UCSD-AML1 (cell line): ENCODE data around the gene CAPN14.

Experiments used
- DNase-seq: peaks from one replicate; lab custom pipeline; 2025; ENCODE audit not compliant: unreplicated experiment; lab: John Stamatoyannopoulos, UW

The CAPN14 gene, protein sequence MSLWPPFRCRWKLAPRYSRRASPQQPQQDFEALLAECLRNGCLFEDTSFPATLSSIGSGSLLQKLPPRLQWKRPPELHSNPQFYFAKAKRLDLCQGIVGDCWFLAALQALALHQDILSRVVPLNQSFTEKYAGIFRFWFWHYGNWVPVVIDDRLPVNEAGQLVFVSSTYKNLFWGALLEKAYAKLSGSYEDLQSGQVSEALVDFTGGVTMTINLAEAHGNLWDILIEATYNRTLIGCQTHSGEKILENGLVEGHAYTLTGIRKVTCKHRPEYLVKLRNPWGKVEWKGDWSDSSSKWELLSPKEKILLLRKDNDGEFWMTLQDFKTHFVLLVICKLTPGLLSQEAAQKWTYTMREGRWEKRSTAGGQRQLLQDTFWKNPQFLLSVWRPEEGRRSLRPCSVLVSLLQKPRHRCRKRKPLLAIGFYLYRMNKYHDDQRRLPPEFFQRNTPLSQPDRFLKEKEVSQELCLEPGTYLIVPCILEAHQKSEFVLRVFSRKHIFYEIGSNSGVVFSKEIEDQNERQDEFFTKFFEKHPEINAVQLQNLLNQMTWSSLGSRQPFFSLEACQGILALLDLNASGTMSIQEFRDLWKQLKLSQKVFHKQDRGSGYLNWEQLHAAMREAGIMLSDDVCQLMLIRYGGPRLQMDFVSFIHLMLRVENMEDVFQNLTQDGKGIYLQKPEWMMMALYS

DNA sequence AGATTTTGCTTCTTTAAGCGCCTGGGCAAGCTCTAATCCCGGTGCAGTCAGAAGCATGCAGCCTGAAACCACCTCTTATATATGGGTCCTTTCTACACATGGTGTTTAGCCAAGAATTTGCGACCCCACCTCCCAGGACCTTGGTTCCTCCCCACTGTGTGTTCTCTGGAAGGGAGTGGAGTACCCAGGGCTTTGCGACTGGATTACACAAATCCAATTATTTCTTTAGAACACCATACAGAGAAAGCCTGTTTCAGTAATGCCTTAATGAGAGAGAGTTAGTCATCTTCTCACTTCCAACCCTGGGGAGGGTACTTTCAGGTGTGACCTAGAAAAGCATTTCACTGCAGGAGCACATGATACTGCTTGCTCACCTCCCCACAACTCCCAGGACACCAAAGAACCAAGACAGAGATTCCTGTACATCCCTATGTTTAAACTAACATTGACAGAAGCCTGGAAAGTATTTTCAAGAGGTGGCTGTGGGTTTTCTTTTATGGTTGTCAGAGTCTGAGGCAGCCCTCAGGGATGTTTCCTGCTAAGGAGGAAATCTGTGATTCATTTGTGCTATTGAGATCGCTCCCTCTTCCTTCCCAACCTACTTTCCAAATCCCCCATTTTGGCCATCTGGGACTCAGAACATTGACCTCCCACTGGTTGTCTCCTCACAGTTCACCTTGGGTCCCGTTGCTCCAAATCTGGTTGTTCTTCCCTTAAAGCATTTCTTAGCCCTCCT is at the start of gene CAPN14:
Gene CAPN14, minus strand, starts transcription at position 51 of the 736 bp plus-strand sequence. CDS start 12,068 bp downstream, outside the sequence.
- no peak for DNase-seq

DNA sequence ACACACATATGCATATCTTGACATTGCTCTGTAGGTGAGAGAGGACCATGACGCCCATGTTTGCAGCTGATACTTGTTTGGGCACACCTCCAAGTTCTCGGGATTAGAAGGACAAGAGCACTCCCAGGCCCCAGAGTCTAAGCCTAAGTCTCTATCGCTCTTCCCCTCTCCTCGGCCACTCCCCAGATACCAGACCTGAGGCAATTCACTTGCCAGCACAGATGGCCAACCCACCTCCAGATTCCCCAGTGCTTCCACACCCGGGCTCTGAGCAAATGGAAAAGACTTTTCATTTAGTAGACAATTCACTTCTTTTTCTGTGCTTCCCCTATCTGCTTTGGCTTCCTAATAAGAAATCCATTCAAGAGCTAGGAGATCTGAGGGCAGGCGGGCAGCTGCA is 49.5 kb upstream of the CAPN14 start:
- DNase-seq: no peak

DNA sequence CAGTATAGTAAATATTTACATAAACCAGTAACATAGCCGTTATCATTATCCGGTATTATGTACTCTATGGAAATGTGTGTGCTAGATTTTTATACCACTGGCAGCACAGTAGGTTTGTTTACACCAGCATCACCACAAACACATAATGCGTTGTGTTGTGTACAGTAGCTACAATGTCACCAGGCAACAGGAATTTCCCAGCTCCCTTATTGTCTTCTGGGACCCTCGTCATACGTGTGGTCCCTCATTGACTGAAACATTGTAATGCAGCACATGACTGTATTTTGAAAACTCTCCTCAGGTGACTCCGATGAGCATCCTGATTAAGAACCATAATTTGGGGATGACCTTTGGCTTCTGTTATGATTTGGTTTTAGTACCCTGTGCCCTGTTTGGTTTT is 47.9 kb upstream of the CAPN14 start:
- DNase-seq: no peak

DNA sequence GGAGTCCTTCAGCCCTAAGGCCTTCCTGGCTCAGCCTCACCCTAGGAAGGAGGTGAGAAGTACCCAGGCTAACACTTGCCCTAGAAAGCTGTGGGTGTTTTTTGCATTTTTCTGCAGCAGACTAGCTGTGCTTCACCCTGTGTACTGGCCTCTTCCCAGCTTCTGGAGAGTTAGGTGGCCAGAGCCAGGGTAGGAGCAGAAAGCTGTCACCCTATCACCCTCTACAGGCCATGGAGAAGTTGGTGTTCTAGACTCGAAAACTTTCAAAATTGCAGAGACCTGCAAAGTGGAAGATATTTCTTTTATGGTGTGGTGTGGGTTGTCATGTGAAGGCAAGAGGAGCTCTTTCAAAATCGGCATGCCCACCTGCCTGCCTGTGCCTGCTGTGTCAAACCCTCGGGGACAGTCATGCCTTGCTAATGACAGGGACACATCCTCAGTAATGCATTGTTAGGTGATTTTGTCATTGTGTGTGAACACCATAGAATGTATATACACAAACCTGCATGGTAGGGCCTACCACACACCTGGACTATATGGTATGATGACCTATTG is 46.4 kb upstream of the CAPN14 start:
- no peak for DNase-seq

DNA sequence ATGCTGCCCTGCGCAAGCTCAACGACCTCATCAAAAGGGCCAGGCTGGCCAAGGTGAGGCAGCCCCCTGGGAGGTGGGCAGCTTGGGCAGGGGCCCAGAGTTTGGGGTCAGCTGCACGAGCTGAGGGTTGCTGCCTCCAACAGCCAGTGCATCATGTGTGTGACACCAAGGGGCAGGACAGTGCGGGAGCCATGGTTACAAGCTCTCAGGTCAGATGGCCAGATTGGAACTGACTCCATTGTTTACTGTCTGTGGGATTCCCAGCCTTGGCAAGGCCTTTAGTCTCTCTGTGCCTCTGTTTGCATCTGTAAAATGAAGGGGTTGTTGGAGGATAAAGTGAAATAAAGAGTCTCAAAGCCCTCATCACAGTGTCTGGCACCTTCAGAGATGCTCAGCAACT is 43.6 kb upstream of the CAPN14 start:
- DNase-seq: no peak

DNA sequence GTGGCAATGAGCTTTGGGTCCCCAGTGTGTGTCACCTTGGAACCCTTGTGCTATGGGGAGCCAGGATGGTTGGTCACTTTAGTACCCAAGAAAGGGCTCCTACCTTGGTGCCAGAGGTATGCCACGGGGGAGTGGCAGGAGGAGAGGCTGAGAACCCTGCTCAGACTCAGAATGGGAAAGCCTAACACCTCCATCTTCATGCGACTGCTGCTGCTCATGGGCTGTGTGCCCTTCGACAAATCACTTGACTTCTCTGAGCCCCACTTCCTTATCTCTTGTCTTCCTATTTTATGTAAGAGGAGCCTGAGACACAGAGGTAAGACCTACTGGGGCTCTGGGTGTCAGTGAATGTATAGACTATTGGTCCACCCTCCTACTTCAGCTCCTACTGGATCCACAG is 41.8 kb upstream of the CAPN14 start:
- no peak for DNase-seq

DNA sequence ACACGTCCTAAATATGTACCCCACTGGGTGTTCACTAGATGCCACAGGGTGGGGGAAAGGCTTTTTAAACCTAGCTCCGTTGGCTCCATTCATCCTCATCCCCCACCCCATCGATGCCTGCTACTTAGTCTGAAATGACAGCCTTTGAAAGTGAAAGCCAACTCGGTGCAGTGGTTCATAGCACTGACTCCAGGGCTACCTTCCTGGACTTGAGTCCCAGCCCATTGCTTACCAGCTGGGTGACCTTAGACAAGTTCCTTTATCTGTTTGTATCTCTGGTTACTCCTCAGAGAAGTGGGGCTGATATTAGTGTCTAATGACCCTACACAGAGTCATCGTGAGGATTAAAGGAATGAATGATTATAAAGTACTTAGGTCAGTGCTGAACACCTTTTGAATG is 41.0 kb upstream of the CAPN14 start:
- no peak for DNase-seq

DNA sequence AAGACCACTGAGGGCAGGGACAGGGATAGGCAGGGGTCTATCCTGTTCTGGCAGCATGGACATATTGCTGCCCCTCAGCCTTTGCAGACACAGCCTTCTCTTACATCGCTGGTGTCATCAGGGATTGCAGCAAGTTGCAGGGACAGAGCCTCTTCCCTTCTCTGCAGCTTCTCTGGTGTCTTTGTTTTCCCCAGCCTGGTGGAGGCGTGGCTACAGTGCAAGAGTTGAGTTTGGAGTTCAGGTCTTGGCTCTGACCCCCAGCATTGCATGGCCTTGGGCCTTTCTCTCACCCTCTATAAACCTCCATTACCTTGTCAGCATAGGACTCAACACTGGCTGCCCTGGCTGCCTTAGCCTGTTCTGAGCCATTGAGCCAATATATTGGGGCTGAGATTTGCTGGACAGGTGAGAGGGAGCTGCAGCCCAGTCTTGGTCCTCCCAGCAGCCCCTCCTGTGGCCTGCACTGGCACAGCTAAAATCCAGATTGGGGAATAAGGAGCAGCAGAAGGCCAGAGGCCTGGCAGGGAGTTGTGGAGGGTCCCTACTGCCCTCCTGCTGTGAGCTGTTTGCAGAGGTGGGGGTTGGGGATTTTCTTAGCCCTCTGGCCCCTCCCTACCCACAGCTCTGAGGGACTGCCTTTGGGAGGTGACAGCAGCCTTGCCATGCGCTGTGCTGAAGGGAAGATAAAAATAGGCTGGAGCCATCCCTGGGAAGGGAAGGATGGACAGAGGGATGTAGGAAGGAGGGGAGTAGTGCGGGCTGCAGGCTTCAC is 39.5 kb upstream of the CAPN14 start:
- no peak for DNase-seq

DNA sequence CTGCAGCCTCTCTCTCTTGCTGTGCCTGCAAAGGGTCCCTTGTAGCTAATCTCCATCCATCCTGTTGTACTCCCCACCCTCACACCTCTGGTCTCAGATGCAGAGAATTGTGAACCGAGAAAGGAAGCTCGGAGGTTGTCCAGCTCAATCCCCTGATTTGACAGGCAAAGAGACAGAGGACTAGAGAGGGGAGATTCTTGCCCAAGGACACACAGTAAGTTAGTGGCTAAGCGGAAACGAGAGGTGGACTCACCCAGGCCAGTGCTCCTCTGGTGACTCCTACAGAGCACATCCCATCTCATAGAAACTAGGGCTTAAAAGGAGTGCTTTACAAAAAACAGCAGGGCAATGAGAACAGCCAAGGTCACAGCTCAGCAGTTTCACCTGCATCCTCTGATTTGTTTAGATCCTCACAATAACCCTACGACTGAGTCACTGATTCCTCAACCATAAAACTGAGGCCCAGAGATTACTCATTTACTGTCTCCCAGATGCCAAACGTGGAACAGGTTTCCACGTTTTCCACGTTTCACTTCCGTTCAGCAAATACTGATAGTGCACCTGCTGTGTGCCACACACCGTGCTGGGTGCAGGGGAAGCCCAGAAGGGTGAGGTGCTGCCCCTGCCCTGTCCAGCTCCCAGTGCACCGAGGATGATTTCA is 38.7 kb upstream of the CAPN14 start:
- DNase-seq: no peak

DNA sequence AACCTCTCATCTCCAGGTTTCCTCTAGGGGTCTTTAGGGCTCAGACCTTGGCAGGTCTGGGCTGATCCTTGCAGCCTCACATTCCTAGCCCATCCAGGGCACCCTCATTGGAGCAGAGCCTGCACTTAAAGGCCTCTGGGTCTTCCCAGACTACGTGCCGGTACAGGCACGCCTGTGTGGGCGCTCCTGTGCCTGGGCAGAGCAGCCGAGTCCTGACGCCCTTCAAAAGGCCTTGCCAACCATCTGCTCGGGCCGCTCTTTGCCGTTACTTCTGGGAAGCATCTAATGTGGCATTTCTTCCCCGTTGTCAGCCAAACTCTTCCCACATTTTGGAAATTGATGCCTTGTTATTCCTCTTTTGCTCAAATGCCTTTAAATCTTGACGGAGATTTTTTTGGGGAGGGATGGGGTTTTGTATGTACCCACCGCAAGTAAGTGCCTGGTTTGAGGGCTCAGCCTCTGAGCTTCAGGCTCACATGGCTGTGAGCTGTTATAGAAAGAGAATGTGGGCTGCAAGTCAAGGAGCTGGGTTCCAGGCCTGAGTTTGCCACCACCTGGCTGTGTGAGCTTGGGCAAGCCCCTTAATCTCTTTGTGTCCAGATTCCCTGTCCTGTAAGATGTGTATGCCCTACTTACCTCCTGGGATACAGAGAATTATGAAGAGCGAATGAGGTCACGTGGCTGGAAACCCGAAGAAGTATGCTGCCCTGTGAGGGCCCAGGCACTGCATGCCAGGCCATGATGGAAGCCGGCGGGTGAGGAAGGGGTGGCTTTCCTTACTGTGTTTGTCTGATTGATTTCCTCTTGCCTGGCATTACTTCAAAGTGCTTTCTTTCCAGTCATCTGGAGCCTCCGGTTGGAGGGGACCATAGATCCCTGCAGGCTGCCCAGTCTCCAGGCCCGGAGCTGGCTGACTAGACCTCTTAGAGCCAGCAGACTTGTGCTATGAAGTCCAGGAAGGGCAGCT is 37.2 kb upstream of the CAPN14 start:
- DNase-seq: no peak

DNA sequence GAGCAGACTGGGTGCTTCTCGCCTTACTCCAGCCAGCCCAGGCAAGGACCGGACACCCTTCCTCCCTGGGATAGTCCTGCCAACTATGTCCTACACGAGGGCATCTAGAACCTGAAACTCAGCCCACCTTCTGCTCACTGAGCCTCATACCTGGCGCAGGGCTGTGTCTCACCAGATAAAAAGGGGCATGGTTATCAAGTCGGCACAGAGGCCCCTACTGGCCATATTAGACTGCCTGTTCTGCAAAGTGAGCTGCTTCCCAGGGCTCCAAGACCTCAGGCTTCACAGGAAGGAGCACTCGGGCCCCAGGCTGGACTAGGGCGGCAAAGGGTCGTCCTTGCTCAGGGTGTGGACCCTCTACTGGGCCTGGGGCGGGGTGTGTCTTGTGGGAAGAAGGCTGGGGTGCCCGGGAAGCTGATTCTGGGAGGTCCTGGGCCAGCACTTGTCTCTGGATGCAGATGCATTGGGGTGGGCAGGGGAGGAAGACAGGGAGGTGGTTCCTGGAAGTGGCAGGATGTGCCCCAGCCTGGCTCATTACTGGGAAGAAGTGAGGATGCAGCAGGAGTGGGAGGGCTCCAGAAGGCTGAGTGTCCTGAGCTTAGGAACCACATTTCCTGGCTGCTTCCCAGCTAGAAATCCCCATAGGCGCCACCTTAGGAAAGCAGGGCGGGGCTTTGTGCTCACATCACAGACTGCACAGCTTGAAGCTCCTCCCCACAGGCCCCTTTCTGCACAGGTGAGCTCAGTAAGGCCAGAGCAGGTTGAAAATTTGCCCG is 36.2 kb upstream of the CAPN14 start:
- DNase-seq: no peak

DNA sequence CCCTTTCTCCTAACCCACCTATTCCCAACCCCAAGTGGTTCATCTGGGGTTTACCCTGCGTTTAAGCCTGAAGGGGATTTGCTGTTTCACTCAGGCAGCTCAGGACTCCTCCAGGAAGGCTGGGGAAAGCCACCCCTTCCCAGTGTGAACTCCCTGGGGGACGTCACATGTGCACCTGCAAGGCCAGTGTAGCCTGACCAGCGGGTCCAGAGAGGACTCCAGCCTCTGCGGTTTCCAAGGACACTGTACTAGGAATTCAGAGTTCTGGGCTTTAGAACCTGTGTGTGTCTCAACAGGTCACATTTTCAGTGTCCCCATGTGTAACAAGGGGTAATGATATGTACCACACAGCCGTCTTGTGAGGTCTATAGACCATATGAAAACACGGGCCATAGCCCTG is 34.5 kb upstream of the CAPN14 start:
- DNase-seq: no peak

DNA sequence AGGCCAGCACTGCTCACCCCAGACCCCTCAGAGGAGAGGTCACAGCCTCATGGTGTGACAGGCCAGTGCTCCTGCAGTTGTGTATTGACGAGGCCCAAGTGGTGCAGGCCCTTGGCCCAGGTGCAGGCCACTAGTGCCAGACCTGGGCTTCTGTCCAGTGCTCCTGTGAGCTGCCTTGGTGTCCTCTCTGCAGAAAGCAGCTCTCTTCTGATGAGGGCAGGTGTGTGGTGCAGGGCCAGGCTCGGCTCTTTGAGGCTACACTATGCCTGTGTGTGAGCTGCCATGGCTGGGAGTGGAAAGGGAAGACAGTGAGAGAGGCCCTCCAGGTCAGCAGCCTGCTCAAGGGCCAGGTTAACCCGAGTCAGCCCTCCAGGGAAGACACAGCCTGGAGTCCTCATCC is 33.7 kb upstream of the CAPN14 start:
- DNase-seq: no peak

DNA sequence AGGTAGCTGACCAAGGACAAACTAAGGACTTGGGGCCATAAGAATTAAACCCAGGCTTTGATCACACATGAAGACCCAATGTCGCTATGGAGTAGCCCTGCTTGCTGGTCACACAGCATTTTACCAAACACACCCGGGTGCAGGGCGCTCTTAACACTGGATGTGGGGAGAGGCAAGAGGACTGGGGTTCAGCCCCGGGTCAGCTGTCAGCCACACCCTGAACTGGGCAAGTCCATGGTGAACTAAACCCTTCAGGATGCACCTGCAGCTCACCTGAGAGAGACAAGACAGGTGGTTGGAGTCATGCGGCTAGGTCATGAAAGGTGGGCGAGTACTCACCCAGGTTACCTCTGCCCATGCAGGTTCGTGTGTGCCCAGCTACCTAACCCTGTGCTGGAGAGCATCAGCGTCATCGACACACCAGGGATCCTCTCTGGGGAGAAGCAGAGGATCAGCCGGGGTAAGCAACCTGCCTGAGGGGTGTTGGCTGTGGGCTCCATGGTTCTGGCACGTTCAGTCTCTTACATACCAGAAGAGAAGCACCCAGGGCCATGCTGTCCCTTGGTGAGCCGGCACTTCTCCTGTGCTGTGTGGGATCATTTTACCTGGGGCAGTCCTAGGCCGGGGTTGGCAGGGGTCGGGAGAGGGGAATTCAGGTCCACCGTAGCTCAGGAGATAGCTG is 31.8 kb upstream of the CAPN14 start:
- no peak for DNase-seq

DNA sequence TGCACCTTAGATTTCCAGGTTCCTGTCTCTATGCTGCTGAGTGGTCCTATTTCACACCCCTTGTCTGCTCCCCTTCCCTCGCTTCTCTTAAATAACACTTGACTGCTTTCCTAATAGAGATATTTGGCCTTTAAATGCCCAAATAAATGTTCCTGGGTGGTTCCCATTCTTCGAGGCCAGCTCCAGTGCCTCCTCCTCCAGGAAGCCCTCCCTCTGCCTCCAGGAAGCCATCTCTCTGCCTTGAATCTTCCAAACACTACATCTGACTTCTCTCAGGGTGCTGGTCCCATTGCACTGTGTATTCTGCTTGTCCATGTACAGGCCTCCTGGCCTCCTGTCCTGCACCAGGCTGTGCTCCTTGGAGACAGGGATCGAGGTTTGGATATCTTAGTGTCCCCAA is 30.8 kb upstream of the CAPN14 start:
- no peak for DNase-seq

DNA sequence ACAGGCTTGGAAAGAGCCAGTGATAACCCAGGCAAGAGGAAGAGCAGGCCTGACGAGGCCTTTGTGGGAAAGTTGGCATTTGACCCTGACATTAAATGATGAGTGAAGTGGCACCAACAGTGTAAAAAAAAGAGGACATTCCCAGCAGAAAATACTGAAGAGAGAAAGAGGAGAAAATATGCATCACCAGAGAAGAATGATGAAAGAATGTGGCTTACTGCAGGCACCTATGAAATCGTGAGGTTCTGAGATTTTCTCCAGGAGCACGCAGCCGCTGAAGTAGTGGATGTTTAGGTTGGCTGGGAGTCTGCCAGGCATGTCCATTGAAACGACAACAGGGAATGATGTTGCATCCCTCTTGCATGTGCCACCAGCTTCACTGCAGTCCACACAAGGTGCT is 30.4 kb upstream of the CAPN14 start:
- no peak for DNase-seq

DNA sequence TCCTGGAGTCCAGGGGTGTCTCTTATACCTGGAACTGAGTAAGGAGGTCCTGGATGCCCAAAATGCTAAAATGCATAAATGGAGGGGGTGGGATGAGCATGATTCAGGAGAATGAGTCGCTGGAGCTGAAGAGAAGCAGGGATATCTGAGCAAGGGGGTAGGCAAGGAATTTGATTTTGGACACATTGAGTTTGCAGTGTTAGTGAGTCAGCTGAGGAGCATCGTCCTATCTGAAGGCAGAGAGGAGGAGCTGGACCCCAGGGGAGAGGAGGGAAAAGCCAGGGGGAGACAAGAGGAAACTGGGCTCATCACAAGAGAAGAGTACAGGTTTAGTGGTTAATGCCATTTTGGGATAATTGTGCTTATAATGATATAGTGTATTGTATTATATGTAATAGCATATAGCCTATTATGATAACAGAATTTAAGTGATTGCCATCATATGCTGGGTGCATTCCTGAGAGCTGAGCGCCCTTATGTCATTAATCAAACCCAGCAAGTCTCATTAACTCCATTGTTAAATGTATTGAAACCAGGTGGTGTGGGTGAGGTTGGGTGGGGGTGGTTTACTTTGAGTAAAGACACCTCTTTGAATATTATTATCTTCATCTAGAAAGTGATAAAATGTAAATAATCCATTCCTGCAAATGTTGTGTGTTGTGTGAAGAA is 29.0 kb upstream of the CAPN14 start:
- DNase-seq: no peak
